T-helper 1 cell treated with Interleukin-12 subunit alpha and Interleukin-12 subunit beta and Interleukin-4 antibody, amounts not matched to agents 30 ng/mL and 1 ng/mL, for 36 hours (primary cell): ENCODE measurements around the gene BCL11A. TPM values are rescaled to one million over a fixed set of nuclear protein-coding genes. Genes with fewer than 3 reads are reported as not detected.

Source experiments
- intact Hi-C: fragments of 100-400 bp; cut with micrococcal nuclease; formaldehyde crosslinking; loops from one replicate; pipeline ENCODE4 v1.15.1; 2024
- total RNA-seq: library from RNA; stranded (reverse); gene quantifications from 2 replicates; pipeline ENCODE4 v1.2.3, GENCODE V29; 2022

The BCL11A gene
- total RNA-seq, 1 donor from 2014 or later, result not detected

DNA sequence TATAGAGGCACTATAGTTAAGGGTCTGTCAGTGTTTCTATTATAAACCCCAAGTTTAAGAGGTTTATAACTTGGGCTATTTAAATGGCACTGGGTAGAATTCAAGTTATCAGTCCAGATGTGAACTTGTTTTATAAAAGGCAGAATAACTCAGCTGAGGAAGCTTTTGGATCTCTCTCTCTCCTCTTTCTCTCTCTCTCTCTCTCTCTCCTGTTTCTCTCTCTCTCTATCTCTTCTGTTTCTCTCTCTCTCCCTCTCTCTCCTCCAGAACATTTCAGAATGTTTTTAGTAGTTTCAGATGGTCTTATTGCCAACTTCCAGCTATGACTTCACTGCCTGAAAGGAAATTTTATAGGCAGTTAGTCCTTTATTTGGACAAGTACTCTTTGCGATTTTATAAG lies 6.4 kb upstream of the BCL11A start:
- intact Hi-C loops, result loop anchor here (2.0 to 10.0 kb wide), 3 partner anchors 439 to 1205 kb away; no protein-coding TSS in a partner anchor

DNA sequence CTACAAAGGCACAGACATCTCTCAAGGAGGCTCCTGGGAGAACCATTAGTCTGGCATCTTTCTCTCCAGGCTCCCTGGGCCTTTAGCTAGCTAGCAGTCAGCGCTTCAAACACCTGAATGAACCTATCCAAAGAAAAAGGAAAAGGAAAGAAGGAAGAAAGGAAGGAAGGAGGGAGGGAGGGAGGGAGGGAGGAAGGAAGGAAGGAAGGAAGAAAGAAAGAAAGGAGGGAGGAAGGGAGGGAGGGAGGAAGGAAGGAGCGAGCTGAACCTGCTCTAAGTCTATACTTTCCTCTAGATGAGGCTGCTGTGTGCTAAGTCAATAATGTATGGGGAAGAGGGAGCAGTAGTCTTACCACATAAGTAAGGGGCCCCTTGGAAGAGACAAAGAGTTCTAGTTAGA lies 5.1 kb upstream of the BCL11A start:
- intact Hi-C loops, result loop anchor here (5.0 to 10.0 kb wide), 2 partner anchors 671 to 1206 kb away; no protein-coding TSS in a partner anchor

DNA sequence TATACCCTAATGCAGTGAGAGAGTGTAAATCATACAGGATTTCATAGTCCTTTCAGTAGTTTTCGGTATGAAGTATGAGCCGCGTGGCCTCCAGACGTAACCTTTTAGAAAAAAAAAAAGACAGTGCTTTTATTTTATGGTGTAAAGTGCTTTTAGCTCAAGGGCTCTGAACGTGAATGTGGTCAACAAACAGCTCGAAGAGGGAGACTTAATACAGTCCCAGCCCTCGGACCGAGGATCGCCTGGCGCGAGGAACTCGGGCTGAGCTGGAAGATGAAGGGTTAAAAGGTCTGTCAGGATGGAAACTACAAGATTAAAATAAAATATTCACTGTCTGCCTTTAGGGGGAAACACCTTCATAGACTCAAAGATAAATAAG lies 4.0 kb upstream of the BCL11A start:
- intact Hi-C loops, result loop anchor here (5.0 to 10.0 kb wide), 2 partner anchors 670 to 1207 kb away; no protein-coding TSS in a partner anchor

DNA sequence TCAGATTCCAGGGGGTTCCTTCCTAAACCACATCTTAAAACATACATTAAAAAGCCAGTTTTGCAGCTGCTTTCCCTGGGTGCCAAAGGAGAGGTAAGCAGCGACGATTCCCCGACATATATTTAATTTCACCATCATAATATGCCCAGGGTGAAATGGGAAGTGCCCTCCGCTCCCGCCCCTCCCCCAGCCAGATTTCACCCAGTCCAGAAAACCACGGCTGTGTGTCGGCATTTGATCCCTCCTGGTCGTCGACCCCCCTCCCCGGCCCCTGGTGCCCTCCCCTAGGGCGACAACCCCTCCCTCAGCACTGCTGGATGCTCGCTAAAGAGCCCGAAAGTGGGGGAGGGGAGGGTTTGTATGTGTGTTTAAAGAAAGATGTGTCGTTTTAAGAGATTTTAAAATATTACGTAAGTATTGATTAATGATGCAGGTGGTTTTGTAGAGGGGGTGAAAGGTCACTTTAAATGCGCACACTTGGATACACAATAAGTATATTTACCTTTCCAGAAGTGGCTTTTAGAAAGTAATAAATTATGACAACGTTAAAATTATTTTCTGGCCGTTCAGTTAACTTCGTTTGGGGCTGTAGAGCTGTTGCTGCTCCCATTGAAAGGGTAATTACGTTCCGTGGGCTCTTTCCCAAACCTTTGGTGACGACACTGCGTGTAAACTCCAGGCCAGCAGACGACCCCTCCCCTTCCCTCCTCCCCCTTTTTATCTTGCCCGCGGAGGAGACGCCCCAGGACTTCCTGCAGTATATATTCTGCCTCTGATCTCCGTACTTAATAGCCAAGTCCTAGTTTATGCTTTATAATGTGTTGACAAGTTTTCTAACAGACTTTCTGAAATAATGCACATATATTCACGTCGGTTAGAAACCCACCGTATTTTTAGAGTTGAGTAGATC lies 3.4 kb upstream of the BCL11A start:
- intact Hi-C loops, result loop anchor here (5.0 to 10.0 kb wide), 2 partner anchors 670 to 1208 kb away; no protein-coding TSS in a partner anchor

DNA sequence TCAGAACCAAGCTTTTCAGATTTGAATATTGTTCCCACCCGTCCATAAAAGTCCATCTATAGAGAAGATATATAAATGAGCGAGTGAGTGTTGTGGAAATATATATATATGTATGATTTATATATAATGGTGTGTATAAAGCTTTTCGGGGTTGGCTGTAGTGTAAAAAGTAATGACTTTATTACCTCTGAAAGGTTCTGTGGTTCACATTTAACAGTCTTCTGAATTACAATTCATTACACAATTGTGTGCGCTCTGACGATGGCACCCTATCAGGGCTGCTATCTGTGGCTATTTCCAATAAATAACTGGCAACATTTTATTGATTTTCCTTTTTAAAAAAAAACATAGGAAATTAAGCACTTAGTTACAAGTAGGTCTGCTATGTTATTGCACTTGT lies 2.7 kb upstream of the BCL11A start:
- intact Hi-C loops, result loop anchor here (5.0 to 10.0 kb wide), 2 partner anchors 669 to 1209 kb away; no protein-coding TSS in a partner anchor

DNA sequence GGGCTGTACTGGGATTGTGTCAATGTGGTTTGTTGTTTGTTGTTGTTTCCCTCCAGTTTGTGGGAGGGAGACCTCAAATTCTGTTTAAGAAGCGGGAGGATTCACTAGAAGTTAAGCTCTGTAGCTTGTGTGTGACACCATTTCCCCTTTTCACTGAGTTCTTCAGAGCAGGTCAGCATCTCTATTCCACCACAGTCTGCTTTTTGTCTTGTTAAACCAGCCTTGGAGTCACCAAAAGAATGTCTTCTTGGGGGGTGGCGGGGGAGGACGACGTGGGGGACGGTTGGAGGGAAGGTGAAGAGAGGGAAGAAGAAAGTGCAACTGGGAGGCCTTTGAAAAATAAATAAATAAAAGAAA lies 2.3 kb upstream of the BCL11A start:
- intact Hi-C loops, result loop anchor here (2.0 to 10.0 kb wide), 3 partner anchors 668 to 1531 kb away; no protein-coding TSS in a partner anchor

DNA sequence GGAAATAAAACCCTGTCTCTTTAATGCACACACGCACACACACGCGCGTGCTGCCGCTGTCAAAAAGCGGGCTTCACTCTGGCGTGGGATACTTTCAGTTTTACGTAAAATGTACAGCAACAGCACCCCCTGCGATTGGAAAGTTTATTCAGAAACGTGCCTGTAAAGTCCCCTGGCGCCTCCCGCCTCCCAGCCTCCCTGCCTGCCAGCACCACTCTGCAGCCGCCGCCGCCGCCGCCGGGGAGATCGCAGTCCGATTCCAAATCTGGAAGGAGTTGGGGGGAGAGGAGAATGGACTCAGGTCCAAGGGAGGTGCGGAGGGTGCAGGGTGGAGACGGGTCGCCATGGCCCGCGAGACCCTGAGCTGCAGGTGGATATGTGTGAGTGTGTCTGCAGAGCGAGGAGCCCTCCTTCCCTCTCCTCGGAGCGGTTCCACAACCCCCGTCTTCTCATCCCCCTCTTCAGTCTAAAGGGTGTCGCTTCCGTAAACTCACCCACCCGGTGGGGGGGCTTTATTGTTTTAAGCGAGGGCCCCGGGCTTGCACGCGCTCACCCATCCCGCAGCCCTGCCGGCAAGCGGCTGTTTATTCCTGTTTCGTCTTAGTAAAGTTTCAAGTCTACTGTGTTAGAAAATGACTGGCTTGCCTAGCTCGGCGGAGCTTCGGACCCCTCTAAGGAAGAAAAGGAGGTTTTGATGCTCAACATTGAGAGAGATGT lies 1.8 kb upstream of the BCL11A start:
- intact Hi-C loops, result loop anchor here (2.0 to 10.0 kb wide), 3 partner anchors 668 to 1530 kb away; no protein-coding TSS in a partner anchor

DNA sequence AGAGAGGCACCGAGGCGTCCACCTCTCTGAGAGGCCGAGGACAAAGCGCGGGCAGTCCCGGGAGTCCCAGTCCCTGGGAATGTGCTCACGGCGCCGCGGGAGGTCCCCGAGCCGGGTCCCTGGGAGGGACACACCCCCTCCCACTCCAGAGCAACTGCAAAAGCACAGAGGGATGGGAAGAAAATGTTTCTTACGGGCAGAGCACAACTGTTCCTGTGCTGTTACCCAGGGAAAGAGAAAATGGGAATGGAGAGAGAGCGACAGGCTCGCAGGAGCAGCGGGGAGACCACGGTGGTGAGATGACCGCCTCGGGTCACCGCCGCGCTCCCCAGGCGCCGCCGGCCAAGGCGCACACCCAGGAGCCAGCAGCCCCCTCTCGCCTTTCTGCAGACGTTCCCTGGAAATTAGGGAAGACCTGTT lies 1.2 kb upstream of the BCL11A start:
- intact Hi-C loops, result loop anchor here (2.0 to 10.0 kb wide), 3 partner anchors 667 to 1530 kb away; no protein-coding TSS in a partner anchor

DNA sequence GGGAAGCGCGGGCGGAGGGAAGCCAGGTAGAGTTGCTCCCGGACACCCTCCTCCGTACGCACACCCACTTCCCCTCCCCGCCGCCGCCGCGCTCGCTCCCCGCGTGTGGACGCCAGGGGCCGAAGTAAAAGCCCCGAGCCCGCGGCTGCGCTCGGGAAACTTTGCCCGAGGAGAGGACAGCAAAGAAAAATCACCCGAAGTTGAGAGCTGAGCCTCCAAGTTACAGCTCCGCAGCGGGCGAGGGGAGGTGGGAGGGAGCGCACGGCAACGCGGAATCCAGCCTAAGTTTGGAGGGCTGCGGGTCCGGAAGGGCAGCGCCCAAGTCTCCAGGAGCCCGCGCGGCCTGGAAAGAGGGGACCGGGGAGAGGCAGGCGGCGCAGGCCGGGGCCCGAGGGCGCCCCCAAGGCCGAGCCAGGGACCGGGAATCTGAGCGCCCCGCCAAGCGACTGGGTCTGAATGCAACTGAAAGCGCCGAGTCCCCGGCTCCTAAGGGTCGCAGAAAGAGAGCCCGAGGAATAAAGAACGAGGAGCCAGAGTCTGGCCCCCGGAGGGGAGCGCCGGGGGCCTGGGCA lies 706 bp upstream of the BCL11A start:
- intact Hi-C loops, result loop anchor here (2.0 to 10.0 kb wide), 2 partner anchors 1211 to 1529 kb away; no protein-coding TSS in a partner anchor

DNA sequence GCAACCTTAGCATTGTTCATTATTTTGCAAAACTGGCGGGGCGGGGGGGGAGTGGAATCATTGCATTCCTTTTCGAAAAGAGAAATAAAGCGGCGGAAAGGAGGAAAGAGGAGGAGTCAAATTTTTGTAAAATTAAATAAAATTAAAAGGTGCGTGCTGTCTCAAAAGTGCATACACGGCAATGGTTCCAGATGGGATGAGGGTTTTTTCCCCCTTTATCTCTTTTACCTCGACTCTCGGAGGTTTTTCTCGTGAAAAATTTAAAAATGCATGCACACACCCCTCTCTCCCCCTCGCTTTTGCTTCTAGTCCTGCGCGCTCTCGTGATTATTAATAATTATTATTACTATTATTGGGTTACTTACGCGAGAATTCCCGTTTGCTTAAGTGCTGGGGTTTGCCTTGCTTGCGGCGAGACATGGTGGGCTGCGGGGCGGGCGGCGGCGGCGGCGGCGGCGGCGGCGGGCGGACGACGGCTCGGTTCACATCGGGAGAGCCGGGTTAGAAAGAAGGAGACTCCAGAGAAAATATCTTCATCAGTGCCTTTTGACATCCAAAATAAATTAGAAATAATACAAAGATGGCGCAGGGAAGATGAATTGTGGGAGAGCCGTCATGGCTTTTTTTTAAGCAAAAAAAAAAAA lies 481 bp downstream of the BCL11A start:
- intact Hi-C loops, result loop anchor here (10.0 kb wide), 1 partner anchor 1212 kb away; no protein-coding TSS in a partner anchor

DNA sequence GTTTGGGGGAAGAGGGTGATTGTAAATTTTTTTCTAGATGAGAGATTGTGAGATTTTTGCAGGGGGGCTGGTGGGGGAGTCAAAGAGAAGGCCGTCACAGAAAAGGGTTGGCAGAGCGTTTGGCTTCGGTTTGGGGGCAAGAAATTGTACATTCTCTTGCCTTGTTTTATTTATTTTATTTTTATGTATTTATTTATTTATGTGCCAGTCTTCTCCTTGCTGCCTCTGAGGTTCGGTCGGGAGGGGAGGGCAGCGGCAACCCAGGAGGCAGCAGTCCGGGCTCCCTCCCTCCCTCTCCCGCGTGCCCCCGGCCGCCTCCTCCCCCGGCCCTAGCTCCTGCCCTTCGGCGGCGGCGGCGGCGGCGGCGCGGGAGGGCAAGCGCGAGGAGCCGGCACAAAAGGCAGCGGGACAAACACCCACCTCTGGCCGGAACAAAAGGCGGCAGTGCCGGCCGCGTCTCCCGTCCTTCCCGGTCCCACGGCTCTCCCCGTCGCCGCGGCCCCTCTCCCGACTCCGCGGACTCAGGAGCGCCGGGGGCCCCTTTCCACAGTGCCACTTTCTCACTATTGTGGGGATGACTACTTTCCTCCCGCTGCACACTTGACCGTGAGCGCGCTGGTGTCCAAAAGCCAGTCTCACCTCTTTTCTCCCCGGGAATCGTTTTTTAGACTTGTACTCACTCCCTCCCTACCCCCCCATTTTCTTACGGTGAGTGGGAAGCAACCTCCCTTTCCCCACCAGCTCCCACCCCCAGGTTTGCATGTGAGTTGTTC lies 1.2 kb downstream of the BCL11A start:
- intact Hi-C loops, result loop anchor here (10.0 kb wide), 1 partner anchor 1213 kb away; no protein-coding TSS in a partner anchor

DNA sequence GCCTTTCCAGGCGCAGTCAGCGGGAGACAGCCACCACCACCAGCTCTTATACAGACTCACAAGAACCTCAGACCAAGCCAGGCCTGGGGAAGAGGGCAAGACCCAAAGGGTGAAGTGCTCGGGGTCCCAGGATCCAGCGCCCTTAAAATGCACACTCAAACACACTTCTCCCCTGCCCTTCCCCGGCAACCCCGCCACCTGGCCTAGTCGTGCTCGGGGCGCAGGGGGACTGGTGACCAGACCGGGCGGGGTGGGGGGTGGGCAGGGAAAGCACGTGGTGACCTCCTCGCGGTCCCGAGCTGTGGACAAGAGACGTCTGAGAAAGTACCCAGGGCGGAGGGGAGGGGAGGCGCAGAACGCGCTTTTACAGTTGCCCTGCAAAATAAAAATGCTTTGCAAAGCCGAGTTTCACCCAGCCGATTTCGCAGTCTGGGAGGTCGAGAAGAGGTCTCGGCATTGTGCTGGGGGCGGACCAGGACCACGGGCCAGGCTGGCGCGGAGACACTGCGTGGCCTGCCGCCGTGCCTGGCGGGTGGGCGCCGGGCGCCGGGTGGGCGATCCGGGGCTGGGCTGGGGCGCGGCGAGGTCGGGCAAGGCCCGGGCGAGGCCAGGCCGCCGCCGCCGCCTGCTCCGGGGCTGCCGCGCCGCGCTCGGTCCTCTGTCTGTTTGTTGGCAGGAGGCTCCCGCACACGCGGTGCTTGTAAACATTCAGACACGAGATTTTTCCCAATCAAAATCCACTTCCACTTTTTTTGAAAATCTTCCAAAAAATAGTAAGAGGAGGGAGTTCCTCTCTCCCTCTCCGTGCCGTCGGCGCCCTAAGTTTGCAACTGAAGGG lies 2.0 kb downstream of the BCL11A start:
- intact Hi-C loops, result loop anchor here (2.0 to 10.0 kb wide), 2 partner anchors 1213 to 1981 kb away; no protein-coding TSS in a partner anchor

DNA sequence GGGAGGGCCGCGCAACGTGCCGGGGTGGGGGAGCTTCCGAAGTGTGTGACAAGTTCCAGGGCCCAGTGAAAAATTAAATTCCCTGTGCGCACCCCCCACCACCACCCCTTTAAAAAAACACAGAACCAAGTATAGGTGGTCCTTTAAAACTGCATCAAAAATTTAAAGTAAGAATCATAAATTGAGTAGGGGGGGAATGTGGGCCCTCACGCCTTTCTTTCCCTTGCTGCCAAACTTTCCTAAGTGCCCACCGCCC lies 2.5 kb downstream of the BCL11A start:
- intact Hi-C loops, result loop anchor here (1.0 to 10.0 kb wide), 3 partner anchors 1214 to 1980 kb away; no protein-coding TSS in a partner anchor

DNA sequence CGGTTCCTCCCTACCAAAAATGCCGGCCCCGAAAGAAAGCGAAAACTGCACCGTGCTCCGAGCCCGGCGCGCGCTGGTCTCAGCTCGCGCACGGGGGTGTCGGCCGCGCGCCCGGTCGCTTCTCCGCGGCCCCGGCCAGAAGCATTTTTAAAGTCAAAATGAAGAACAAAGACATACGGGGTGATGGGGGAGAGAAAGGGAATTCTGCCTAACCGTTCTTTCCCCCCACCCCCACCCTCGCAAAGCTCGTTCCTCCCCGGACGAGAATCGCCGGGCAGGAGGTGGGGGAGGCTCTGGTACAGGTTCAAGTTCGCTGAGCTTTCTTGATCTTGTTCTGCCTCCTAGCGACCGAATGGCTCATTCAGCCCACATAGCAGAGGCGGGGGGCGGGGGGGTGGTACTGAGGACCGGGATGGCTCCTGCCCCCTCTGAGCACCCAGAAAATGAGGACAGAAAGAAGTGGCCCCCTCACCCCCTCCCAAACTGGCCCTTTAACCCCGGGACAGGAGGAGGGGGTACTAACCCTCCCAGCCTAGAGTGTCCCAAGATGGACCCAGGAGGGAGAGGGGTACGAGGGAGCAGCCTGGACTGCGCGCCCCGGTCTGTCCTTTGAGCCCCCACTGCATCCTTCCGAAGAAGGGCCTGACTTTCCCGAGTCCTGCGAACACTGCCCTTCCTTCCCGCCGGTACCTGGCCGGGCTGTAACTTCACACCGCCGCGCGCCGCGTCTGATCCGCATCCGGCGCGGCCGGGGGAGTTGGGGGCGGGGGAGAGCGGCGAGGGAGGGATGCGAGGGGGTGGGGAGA lies 3.1 kb downstream of the BCL11A start:
- intact Hi-C loops, result loop anchor here (1.0 to 10.0 kb wide), 3 partner anchors 1214 to 1980 kb away; no protein-coding TSS in a partner anchor

DNA sequence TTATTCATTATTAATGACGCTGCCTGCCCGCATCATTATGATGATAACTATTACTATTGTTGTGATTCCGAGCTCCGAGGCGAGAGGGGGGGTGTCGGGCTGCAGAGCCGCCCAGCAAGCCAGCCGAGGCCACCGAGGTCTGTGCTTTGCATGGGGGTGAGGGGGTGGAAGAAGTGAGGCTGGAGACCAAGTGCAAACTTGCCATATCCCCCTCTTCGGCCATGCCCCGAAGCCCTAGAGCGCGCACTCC lies 3.6 kb downstream of the BCL11A start:
- intact Hi-C loops, result loop anchor here (1.0 to 10.0 kb wide), 3 partner anchors 1215 to 1979 kb away; no protein-coding TSS in a partner anchor

DNA sequence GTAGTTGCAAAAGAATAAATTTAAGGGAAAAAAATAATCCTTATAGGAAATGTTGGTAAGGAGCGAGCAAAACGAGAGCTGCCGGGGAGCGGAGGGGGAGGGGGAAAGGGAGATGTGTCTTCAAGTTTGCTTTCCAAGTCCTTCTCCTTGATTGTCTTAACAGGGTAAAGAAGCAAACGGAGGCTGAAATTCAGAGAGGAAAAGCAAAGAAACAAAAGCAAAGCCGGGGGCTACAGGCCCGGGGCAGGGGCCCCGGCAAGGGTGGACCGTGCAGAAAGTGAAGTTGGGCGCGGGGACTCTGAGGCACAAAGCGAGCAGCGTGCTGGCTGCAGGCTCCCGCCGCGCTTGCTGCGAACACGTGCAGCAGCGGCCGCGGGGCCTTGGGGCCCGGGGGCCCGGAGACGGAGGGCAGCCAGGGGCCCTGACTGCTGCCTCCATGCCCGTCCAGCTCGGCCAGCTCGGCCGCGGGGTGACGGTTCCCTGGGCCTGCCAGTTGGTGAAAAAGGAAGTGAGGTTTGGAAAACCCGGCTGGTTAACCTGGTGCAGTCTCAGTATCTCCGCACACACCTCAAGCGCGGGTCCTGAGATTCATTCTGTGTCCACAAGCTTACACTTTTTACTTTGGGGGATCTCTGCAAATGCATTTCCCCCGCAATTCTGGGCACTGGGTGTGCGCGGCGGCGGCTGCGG lies 4.1 kb downstream of the BCL11A start:
- intact Hi-C loops, result no loop called here

DNA sequence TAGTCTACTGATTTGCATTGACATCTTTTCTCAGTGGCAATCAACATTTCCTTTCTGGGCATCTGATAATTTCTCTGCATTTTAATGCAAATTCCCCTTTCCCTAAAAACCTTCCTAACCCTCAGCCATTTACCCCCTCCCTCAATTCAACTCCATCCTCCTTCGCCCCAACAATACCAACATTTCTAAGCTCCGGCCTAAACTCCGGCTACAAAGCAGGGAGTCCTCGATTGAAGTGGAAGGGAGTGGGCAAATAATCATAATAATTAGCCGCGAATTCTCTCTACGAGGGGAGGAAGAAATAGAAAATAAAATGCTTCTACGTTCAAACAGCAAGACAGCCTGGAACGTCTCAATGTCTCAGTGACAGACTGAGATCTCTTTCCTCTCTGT lies 4.6 kb downstream of the BCL11A start:
- intact Hi-C loops, result no loop called here

DNA sequence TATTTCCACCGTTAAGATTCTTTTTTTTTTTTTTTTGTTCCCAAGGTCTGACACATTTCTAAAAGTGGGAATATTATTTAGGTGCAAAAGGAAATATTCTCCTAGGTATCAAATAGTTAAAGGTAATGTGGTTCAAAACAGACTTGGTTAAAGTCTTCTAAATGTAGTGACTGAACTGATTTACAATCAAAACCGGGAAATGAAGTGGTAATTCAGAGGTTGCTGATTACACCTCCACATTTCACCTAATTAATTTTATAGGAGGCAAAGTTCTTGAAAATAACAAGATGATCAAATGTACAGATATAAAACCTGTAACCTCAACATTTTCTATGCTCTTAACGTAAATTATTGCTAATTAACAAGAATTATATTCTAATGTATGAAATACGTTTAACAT lies 5.1 kb downstream of the BCL11A start:
- intact Hi-C loops, result no loop called here
